KOPT-K1 (cell line): Measurements from ENCODE around the gene TTLL9.

ENCODE experiments used
- H3K27ac ChIP-seq: fragments of 200-600 bp; sonication (generic); 2 replicates; pipeline ENCODE4 v1.5.1; 2016; ENCODE audit warnings: antibody characterized with exemption, mild to moderate bottlenecking, low read depth, low read length; ENCODE audit not compliant: poor library complexity, severe bottlenecking
- H3K36me3 ChIP-seq: fragments of 200-600 bp; sonication (generic); 2 replicates; pipeline ENCODE4 v1.5.1; 2017; ENCODE audit warnings: antibody characterized with exemption, mild to moderate bottlenecking, low read length, moderate library complexity; ENCODE audit not compliant: insufficient read depth
- H3K9me3 ChIP-seq: fragments of 200-600 bp; sonication (generic); 2 replicates; pipeline ENCODE4 v1.5.1; 2017; ENCODE audit warnings: antibody characterized with exemption, low read length, mild to moderate bottlenecking; ENCODE audit not compliant: insufficient read depth, poor library complexity, severe bottlenecking

TTLL9 gene

GRCh38 chr20:31843881-31844280 is 26.6 kb upstream of the TTLL9 start:
- Histone ChIP-seq H3K36me3 (no peaks in the 10 kb centered on the region), H3K9me3 (no peaks in the 10 kb centered on the region), H3K27ac (no peak overlapping the region)

DNA sequence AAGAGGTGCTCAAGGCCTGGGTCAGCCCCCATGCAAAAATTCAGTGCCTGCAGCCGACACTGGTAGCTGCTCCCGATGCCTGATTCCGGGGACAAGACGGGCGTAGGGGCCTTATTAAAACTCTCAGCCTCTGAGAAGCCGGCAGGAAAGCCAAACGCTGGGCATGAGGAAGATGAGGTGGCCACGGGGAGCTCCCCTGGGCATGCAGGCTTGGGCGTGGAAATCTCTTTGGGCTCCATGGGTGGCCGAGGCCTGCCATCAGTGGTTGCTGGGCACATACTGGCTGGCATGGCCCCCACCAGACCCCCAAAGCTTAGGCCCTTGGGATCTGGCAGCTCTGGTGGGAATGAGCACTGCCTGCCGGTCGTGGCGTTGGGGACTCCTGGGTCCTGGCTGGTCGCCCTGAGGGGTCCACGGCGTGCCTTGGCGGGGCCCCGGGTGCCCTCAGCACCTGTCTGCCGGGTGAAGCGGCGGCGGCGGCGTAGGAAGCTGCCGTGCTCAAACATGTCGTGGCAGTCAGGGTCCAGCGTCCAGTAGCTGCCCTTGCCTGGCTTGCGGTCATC is 25.6 kb upstream of the TTLL9 start:
- no peaks in the 10 kb centered on the region for H3K36me3 ChIP-seq
- no peak overlapping the region for H3K27ac ChIP-seq
- no peaks in the 10 kb centered on the region for H3K9me3 ChIP-seq

DNA sequence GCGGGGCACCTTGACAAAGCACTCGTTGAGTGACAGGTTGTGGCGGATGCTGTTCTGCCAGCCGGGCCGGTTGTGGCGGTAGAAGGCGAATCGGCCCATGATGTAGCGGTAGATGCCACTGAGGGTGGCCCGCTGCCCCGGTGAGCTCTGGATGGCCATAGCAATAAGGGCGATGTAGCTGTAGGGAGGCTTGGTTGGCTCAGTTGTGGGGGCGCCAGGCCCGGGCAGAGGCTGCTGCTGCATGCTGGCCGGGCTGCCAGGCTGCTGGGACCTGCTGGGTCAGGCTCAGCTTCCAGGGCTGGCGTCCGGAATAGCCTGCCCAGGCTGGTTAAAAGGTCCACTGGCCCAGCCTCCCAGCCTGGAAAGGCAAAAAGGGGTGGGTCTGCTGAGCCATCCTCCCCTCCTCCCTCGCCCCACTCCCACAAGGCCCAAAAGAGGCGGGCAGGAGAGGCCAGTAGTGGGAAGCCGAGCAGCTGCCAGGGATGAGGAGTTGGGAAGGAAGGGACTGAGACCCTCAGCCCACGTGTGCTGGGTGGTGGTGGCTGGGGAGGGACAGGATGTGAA is 25.1 kb upstream of the TTLL9 start, which contains the start of gene FOXS1:
Gene FOXS1, minus strand, starts transcription at position 305 of the 564 bp plus-strand sequence. Its CDS starts 62 bp downstream, at position 243.
- Histone ChIP-seq H3K27ac (no peak within 1 kb of the TSS), H3K36me3 (no peaks in the 10 kb centered on the region), H3K9me3 (no peaks in the 10 kb centered on the region)

DNA sequence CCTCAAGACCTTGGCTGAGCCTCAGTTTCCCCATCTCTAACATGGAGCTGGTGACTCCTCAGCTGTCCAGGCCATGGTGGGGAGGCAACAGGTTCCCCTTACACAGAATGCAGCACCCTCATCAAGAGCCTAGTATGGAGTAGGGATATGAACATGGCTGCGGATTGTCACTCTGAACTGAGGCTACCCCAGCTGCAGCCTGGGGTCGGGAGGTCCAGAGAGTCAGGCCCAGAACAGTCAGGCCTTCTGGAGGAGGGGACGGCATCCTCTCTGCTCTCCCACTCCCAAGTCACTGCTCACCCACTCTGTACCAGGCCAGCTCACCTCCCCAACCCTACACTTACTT is 23.7 kb upstream of the TTLL9 start:
- Histone ChIP-seq H3K9me3 (no peaks in the 10 kb centered on the region), H3K27ac (no peak overlapping the region), H3K36me3 (no peaks in the 10 kb centered on the region)

- Histone ChIP-seq H3K9me3 (no peaks in the 10 kb centered on the region), H3K27ac (no peak overlapping the region), H3K36me3 (no peaks in the 10 kb centered on the region)
These were observed 22.1 kb upstream of the TTLL9 start for GRCh38 chr20:31848088-31848999.

GRCh38 chr20:31849306-31849930 is 21.0 kb upstream of the TTLL9 start:
- no peaks in the 10 kb centered on the region for H3K36me3 ChIP-seq
- H3K27ac ChIP-seq: no peak overlapping the region
- no peaks in the 10 kb centered on the region for H3K9me3 ChIP-seq

- no peaks in the 10 kb centered on the region for H3K9me3 ChIP-seq
- no peaks in the 10 kb centered on the region for H3K36me3 ChIP-seq
- no peak overlapping the region for H3K27ac ChIP-seq
These were observed 19.0 kb upstream of the TTLL9 start for GRCh38 chr20:31851240-31851955.

DNA sequence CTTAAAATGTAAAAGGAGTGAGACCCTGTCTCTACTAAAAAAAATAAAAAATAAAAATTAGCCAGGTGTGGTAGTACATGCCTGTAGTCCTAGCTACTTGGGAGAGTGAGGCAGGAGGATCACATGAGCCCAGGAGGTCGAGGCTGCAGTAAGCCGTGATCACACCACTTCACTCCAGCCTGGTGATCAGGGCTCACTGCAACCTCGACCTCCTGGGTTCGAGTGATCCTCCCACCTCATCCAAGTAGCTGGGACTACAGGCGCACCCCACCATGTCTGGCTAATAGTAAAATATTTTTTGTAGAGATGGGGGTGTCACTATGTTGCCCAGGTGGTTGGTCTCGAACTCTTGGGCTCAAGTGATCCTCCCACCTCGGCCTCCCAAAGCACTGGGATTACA is 17.0 kb upstream of the TTLL9 start:
- no peaks in the 10 kb centered on the region for H3K36me3 ChIP-seq
- H3K9me3 ChIP-seq: no peaks in the 10 kb centered on the region
- H3K27ac ChIP-seq: no peak overlapping the region

DNA sequence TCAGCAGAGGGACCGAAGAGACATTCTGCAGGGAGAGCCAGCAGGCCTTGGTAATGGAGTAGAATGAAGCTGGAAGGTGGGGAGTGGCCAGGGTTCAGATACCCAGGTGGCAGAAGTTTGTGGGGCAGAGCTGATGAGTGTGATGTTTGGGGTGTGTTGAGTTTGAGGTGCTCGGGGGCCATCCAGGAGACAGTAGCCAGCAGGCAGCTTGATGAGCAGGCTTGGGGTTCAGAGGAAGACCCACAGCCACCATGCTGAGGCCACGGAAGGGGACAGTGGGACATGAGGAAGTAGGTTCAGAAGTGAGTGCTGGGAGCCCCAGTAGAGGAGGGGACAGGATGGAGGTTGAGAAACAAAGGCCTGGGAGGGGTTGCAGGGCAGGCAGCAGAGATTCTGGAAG is 13.9 kb upstream of the TTLL9 start:
- Histone ChIP-seq H3K9me3 (no peaks in the 10 kb centered on the region), H3K27ac (no peak overlapping the region), H3K36me3 (no peaks in the 10 kb centered on the region)

- no peak overlapping the region for H3K27ac ChIP-seq
- no peaks in the 10 kb centered on the region for H3K9me3 ChIP-seq
- no peaks in the 10 kb centered on the region for H3K36me3 ChIP-seq
These were observed 12.3 kb upstream of the TTLL9 start for GRCh38 chr20:31857861-31858759.

DNA sequence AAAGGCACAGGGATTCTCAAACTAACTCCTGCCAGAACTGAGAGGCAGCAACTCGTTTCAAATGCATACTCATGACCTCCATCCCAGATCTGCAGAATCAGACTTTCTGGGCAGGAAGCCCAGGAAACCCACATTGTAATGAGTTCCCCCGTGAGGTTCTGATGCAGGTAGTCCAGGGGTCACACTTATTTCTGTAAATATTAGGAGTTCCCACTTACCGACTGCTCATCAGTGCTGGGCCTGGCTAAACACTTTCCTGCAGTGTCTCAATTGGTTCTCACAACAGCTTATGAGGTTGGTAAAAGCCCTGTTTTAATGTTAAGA is 11.7 kb upstream of the TTLL9 start:
- Histone ChIP-seq H3K36me3 (no peaks in the 10 kb centered on the region), H3K27ac (no peak overlapping the region), H3K9me3 (no peaks in the 10 kb centered on the region)

DNA sequence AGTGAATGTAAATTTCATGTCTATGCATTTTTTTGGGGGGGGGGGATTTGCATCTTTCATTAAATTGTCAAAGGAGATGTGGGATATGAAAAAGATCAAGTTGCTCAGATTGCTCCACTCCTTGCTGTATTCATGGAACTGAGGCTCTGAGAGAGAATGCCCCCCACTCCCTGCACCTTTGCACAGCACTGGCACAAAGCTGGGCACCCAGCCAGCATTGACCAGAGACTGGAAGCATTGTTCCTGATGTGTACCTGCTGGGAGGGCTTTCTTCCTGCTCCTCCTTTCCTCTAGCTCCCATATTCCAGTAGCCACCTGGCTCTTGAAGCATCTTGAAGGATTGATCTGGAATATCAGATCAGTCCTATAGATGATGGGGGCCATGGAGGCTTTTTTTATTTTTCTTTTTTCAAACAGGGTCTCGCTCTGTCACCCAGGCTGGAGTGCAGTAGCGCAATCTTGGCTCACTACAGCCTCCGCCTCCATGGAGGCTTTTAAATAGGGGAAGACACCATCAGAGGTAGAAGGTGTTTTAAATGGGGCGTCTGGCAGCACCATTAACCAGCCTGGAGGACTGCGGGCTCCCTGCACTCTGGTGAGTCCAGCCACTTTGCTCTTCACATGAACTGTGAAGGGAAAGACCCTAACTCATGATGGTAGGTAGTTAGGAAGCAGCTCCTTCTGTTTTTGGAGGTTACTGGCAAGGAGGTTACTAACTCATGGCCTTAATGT is 11.0 kb upstream of the TTLL9 start:
- H3K27ac ChIP-seq: no peak overlapping the region
- no peaks in the 10 kb centered on the region for H3K36me3 ChIP-seq
- no peaks in the 10 kb centered on the region for H3K9me3 ChIP-seq

DNA sequence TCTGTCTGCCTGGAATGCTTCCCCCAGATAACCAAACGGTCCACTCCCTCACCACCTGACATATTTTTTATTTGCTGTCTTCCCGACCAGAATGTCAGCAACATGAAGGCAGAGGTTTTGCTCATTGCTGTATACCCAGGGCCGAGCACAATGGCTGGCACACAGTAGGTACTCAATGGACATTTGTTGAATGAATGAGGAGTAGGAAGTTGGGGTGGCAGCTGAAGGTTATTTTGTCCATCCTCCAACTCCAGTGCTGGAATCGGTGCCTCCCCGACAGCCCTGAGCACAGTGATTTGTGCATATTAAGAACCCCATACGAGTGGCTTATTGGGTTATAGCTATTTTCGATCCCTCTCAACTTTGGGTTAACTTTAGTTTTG is 10.4 kb upstream of the TTLL9 start:
- Histone ChIP-seq H3K9me3 (no peaks in the 10 kb centered on the region), H3K27ac (no peak overlapping the region), H3K36me3 (no peaks in the 10 kb centered on the region)
